GM08714 (cell line): ENCODE data around the gene ZNF682.
"Not testable (repeated sequence)": the region's sequence is repeated elsewhere in the genome, so short reads cannot be mapped to it uniquely, and the experiment has no call there.

Experiments used
- H3K4me3 ChIP-seq: fragments of 200-500 bp; sonication (Bioruptor generic); 2 replicates; pipeline ENCODE4 v1.5.1; 2014; ENCODE audit warnings: mild to moderate bottlenecking, low read length, inconsistent platforms
- ZNF274 ChIP-seq: IDR thresholded peaks from 2 replicates; pipeline ENCODE4 v1.6.1; 2012; ENCODE audit warnings: mild to moderate bottlenecking, low read depth, low read length

ZNF682 gene

DNA sequence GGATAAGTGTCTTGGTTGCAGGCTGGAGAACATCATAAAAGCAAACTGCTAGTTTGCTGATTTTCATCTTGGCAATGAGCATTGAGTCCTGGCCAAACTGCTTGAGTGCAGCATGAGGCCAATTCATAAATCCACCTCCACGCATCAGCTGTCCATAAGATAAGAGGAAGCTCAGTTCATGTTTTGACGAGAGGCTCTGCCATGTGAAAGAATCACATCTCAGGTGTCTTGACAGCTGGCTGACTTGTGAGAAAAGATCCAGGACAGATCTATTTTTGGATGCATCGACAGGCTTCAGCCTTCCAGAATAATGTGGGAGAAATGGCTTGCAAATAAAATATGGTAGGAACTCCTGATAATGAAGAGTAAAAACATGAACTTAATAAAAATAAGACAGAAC lies 5.4 kb upstream of the ZNF682 start:
- H3K4me3 ChIP-seq = no peak overlapping the region
- no peak for TF ChIP-seq ZNF274

DNA sequence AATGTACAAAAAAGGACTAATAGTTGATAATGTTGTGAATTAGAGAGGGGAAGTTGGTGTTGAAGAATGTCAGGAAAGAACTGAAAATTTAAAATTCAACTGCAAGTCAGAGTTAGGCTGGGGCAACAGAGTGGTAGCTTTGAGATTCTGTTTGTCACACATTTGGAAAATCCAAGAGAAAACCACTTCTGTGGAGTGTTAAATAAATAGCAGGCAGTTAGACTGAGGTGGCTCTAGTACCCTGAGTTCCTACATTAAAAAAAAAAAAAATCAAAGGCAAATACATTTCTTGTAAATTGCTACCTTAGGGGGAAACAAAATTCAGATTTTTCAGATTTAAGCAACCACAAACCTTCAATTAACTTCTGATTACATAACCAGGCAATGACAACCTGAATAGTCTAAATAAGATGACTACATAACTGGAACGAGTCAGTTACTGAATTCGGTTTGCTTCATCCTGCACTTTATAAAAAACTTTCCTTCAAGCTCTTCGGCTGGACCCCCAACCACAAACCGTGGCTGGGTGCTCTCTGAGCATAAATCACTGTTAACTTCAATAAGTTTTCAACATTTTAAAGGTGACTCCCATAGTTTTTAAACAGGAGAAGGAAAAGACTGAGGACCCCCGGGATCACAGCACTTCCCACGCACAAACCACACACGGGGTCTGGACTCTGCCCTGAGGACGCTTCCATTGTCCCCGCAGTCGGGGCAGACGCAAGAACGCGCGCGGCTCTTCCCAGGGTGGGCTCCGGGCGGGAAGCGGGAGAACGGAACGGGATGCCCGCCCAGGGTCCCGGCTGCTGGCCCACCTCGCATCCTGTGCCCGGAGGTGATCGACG lies 725 bp downstream of the ZNF682 start:
- peak overlapping the region; percentile 54; the same call in 1 of the 2 replicates for H3K4me3 ChIP-seq
- no peak for TF ChIP-seq ZNF274

DNA sequence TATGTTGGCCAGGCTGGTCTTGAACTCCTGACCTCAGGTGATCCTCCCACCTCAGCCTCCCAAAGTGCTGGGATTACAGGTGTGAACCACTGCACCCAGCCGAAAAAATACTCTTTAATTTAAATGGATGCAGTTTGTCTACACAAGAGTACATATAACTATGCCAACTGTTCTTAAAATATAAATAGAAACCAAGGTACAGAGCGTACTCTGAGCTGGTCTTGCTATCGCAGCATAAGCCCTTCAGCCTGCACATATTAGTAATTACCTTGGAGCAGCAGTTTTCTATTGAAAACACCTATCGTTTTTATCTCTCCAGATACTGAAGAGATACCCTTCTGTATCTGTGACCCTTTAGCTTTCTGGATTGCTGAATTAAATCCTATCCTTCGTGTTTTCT lies 3.4 kb downstream of the ZNF682 start:
- no peak for TF ChIP-seq ZNF274

DNA sequence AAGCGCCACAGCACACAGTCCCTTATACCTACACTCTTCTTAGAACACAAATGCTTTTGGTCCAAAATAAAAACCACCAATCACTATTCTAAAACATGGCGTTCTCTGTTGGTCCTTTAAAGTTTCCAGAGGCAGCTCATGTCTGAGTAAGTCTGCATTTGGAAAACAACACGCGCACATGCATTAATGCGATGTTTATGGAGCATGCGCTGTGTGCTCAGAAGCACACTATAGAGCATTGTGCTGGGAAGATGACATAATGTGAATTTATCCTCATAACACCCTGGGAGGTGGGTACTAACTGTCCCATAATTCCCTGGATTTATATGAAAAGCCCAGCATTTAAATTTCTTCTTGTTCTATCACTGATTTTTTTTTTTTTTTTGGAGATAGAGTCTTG lies 10.7 kb downstream of the ZNF682 start:
- TF ChIP-seq ZNF274 = no peak
- H3K4me3 ChIP-seq = no peak overlapping the region

More for the DNA sequence above, 3.4 kb downstream of the ZNF682 start:
- H3K4me3 ChIP-seq = no peak overlapping the region

DNA sequence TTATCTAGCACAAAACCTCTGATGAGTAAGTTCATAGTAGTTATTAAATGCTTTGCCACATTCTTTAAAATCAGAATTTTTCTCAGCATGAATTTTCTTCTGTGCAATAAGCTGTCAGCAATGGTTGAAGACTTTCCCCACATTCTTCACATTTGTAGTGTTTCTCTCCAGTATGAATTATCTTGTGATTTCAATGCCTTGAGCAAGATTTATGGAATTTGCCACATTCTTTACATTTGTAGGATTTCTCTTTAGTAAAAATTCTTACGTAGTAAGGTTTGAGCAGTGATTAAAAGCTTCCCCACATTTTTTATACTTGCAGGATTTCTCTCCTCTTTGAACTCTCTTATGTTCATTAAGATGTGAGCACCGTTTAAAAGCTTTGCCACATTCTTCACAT lies 33.6 kb downstream of the ZNF682 start:
- no peak for TF ChIP-seq ZNF274
- no peak overlapping the region for H3K4me3 ChIP-seq

DNA sequence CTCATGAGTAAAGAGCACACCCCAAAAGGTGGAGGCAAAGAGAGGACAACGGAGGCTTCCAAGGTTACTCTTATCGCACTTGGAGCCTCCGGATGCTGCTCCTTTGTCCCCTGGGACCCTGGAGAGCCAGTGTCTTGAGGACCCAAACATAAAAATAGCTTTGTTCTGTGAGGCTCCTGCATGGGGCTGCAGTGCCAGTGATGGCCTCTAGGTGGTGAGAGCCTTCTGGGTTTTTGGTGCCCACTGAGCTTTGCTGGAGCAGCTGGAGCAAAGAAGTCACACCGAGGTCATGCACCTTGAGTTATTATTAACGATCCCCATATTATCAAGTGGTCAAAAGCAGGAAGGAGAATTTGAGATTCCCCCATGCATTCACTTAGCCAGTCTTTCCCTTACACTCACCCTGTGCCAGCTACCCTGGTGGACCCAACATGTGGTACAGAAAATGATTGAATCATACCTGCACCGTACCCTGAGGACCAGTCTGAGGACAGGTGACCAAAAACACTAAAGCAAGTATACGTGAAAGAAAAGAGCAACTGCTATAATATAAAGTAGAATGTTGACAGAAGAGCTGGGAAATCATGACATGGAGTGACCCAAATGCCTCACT lies 41.5 kb downstream of the ZNF682 start:
- H3K4me3 ChIP-seq = no peak overlapping the region
- TF ChIP-seq ZNF274 = no peak

DNA sequence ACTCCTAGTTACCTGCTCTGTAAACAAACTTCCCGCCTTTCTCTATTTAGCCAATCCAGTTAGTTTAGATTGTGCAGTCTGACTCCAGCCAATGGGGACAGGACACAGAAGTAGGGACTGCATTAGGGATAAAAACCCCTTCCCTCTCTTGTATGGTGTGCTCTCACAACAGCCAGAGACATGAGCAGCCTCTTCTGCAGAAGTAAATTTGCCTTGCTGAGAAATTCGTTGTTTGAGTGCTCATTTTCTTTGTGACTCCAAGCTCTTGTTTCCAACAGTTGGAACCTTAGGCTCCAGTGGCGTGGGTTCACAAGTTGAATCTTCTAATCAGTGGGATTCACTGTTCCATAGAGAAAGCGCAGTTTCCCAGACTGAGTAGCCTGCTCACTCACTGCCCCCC lies 72.4 kb downstream of the ZNF682 start:
- TF ChIP-seq ZNF274 = no peak
- no peak overlapping the region for H3K4me3 ChIP-seq

DNA sequence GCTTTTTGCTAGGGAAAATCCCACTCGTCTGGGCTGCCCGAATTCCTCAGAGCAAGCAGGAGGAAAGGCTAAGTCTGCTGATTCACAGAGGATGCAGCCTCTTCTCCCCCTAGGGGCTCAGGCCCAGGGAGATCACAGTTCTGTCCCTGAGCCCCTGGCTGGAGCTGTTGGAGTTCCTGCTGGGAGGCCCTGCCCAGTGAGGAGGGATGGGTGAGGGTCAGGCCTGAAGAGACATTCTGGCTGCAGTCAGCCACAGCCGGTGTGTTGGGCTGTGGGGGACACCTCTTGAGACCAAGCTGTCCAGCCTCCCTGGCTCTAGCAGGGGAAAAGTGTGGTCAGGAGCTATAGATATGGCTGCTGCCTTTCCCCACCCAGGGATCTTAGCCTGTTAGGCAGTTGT lies 73.2 kb downstream of the ZNF682 start:
- H3K4me3 ChIP-seq = not testable (repeated sequence)

DNA sequence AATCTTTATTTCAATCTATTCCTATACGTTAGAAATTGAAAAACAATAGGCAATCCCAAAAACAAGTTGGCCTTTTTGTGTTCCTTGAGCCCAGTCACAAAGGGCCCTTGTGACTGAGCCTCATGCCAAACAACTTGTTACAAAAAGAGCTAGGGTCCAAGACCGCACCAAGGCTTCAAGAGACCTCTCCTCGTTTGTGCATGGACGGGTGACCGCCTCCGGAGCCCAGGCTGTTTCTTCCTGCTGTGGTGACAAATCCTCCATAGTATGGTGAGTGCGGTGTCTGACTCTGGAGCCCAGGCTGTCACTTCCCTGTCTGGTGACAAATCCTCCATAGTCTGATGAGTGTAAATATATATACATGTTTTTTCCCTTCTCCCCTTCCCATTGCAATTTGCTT lies 74.9 kb downstream of the ZNF682 start:
- H3K4me3 ChIP-seq = no peak overlapping the region
- TF ChIP-seq ZNF274 = no peak

DNA sequence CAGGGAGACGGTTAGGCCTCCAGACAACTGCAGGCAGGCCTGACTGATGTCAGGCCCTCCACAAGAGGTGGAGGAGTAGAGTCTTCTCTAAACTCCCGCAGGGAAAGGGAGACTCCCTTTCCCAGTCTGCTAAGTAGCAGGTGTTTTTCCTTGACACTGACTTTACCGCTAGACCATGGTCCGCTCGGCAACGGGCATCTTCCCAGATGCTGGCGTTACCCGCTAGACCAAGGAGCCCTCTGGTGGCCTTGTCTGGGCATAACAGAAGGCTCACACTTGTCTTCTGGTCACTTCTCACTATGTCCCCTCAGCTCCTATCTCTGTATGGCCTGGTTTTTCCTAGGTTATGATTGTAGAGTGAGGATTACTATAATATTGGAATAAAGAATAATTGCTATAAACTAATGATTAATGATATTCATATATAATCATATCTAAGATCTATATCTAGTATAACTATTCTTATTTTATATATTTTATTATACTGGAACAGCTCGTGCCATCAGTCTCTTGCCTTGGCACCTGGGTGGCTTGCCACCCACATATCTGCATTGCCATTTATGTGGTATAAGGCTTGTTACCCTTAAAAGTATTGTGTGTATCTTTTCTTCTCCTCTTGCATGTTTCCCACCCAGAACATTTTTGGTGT lies 80.0 kb downstream of the ZNF682 start:
- not testable (repeated sequence) for H3K4me3 ChIP-seq

DNA sequence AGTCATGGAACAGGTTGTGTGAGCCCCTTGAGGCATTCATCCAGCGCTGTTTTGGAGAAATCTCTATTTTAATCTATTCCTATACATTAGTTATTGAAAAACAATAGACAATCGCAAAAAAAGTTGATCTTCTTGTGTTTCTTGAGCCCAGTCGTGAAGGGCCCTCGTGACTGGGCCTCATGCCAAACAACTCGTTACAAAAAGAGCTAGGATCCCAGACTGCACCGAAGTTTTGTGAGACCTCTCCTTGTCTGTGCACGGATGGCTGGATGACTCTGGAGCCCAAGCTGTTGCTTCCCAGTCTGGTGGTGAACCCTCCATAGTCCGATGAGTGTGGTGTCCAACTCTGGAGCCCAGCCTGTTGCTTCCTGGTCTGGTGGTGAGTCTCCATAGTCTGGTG lies 81.5 kb downstream of the ZNF682 start:
- H3K4me3 ChIP-seq = not testable (repeated sequence)

DNA sequence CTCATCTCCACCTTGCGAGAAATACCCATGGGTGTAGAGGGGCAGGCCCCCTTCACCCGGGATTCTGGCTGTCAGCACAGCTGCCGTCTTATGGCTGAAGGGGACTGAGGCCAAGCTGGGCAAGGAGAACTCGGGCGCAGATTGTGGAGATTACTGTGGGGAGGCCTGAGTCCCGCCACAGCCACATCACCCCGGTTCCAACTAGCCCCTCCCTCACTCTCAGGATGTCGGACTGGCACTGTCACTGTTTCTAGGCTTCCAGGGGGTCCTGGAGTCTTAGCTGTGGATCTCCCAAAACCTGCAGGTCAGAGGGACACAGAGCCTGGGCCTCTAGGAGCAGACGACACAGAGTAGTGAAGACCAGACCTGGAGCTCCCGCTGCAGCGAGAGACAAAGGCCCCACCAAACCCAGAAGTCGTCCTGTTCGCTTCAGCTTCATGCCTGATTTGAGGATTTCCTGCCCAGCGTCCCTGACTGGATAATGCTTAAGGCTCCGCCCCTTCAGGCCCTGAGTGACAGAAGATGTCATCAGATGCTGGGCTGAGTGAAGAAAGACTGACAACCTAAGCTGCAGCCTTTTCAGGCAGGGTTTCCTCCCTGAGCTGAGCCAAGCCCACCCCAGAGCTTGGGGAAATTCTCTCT lies 82.8 kb downstream of the ZNF682 start:
- TF ChIP-seq ZNF274 = no peak
- H3K4me3 ChIP-seq = no peak overlapping the region

DNA sequence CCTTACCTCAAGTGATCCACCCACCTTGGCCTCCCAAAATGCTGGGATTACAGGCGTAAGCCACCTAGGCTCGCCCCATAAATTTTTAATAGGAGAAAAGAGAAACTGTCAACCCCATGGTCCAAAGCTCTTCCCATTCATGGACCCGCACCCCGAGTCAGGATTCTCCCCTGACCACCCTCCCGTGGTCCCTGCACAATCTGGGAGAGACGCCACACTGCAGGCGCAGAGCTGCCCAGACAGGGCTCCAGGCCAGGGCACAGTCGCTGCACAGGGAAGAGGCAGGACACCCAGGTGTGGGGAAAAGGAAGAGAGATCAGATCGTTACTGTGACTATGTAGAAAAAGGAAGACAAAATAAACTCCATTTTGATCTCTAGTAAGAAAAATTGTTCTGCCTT lies 84.1 kb downstream of the ZNF682 start:
- TF ChIP-seq ZNF274 = no peak
- no peak overlapping the region for H3K4me3 ChIP-seq
